Left lobe of liver (tissue), 2 donors: ENCODE results near the gene FRRS1L. TPM values are rescaled to one million over a fixed set of nuclear protein-coding genes. Genes with fewer than 3 reads are reported as not detected.

Experiments used
- ATAC-seq: fragments of 200-7000 bp; cut with Tn5 transposase; one replicate; pipeline ENCODE4 v1.9.1; 2020; ENCODE audit warnings: mild to moderate bottlenecking, moderate library complexity
- DNase-seq: peaks from one replicate; pipeline ENCODE4 v3.0.0-alpha.2; 2020; ENCODE audit warnings: low spot score
- total RNA-seq: library from RNA; stranded (reverse); gene quantifications from one replicate; pipeline ENCODE4 v1.2.1, GENCODE V29; 2021
- donor health status: DM: no; HTN: no; CAD: no; lungs with moderate emphysema.
- donor health status: DM: no; HTN: yes; CAD: no.

The FRRS1L gene
- total RNA-seq, 1 donor from 2014 or later: 0.03 TPM

- DNase-seq: no peak
- no peak for ATAC-seq
Measured at GRCh38 chr9:109179801-109180523, 12.9 kb upstream of the FRRS1L start.

GRCh38 chr9:109176963-109177362 lies 9.9 kb upstream of the FRRS1L start:
- no peak for ATAC-seq
- DNase-seq: no peak

GRCh38 chr9:109176386-109176785 lies 9.3 kb upstream of the FRRS1L start:
- ATAC-seq (no peak), DNase-seq (no peak)

- ATAC-seq (no peak), DNase-seq (no peak)
Measured at GRCh38 chr9:109172935-109173334, 5.9 kb upstream of the FRRS1L start.

- no peak for ATAC-seq
- DNase-seq: no peak
Measured at GRCh38 chr9:109171926-109172325, 4.9 kb upstream of the FRRS1L start.

GRCh38 chr9:109168170-109168569 lies 1.1 kb upstream of the FRRS1L start:
- no peak for DNase-seq
- ATAC-seq: no peak

GRCh38 chr9:109167716-109168115 lies 667 bp upstream of the FRRS1L start:
- DNase-seq: no peak
- no peak for ATAC-seq

- no peak for DNase-seq
- ATAC-seq: no peak
Measured at GRCh38 chr9:109166171-109166770, 778 bp downstream of the FRRS1L start.

GRCh38 chr9:109164042-109164441 lies 3.0 kb downstream of the FRRS1L start:
- DNase-seq (no peak), ATAC-seq (no peak)

GRCh38 chr9:109163194-109163593 lies 3.9 kb downstream of the FRRS1L start:
- no peak for DNase-seq
- ATAC-seq: no peak

GRCh38 chr9:109162677-109163076 lies 4.4 kb downstream of the FRRS1L start:
- DNase-seq: no peak
- ATAC-seq: no peak

- DNase-seq (no peak), ATAC-seq (no peak)
Measured at GRCh38 chr9:109161471-109161870, 5.6 kb downstream of the FRRS1L start.

GRCh38 chr9:109159583-109159982 lies 7.5 kb downstream of the FRRS1L start:
- DNase-seq (no peak), ATAC-seq (peak; percentile 68)

- no peak for ATAC-seq
- DNase-seq: no peak
Measured at GRCh38 chr9:109158651-109159050, 8.4 kb downstream of the FRRS1L start.

- ATAC-seq: no peak
- no peak for DNase-seq
Measured at GRCh38 chr9:109156708-109157107, 10.3 kb downstream of the FRRS1L start.

- DNase-seq: peak; percentile 49
- peak; percentile 93 for ATAC-seq
Measured at GRCh38 chr9:109150925-109151545, 16.0 kb downstream of the FRRS1L start.

GRCh38 chr9:109149722-109150121 lies 17.3 kb downstream of the FRRS1L start:
- DNase-seq (no peak), ATAC-seq (no peak)

GRCh38 chr9:109149089-109149488 lies 18.0 kb downstream of the FRRS1L start:
- ATAC-seq (no peak), DNase-seq (no peak)

- DNase-seq (no peak), ATAC-seq (no peak)
Measured at GRCh38 chr9:109145051-109145450, 22.0 kb downstream of the FRRS1L start.

- ATAC-seq: peak; percentile 29
- no peak for DNase-seq
Measured at GRCh38 chr9:109143881-109144562, 23.0 kb downstream of the FRRS1L start.

- DNase-seq (no peak), ATAC-seq (no peak)
Measured at GRCh38 chr9:109141375-109141774, 25.7 kb downstream of the FRRS1L start.

GRCh38 chr9:109139851-109140250 lies 27.2 kb downstream of the FRRS1L start:
- DNase-seq (no peak), ATAC-seq (no peak)
